NCI-H460 (cell line): ENCODE results near the gene TMEM43. TPM values are rescaled to one million over a fixed set of nuclear protein-coding genes. Genes with fewer than 3 reads are reported as not detected.

Experiments used
- DNase-seq: peaks from one replicate; pipeline ENCODE4 v3.0.0-alpha.2; 2016; ENCODE audit warnings: low read depth; ENCODE audit errors: extremely low read depth
- total RNA-seq: library from RNA; depleted of rRNA; stranded (reverse); fragments of >200 nt; shearing (Covaris generic); gene quantifications from 2 replicates; pipeline ENCODE4 v1.2.3, GENCODE V29; 2014

Gene TMEM43
- total RNA-seq, 1 experiment from 2014 or later: 42.8 TPM

- DNase-seq: no peak
Measured at GRCh38 chr3:14148041-14148985, 23.5 kb downstream of the TMEM43 start.

- no peak for DNase-seq
Measured at GRCh38 chr3:14150078-14150477, 25.2 kb downstream of the TMEM43 start.

GRCh38 chr3:14150491-14151230 is 25.8 kb downstream of the TMEM43 start:
- no peak for DNase-seq

- no peak for DNase-seq
Measured at GRCh38 chr3:14151471-14152083, 26.7 kb downstream of the TMEM43 start.

- no peak for DNase-seq
Measured at GRCh38 chr3:14152233-14152962, 27.5 kb downstream of the TMEM43 start.

GRCh38 chr3:14152963-14153355 is 28.1 kb downstream of the TMEM43 start:
- no peak for DNase-seq

- no peak for DNase-seq
Measured at GRCh38 chr3:14153663-14154062, 28.8 kb downstream of the TMEM43 start.

- no peak for DNase-seq
Measured at GRCh38 chr3:14154276-14154675, 29.4 kb downstream of the TMEM43 start.

- no peak for DNase-seq
Measured at GRCh38 chr3:14154895-14155440, 30.1 kb downstream of the TMEM43 start.

GRCh38 chr3:14156201-14156600 is 31.3 kb downstream of the TMEM43 start:
- no peak for DNase-seq

- DNase-seq: no peak
Measured at GRCh38 chr3:14156843-14157561, 32.1 kb downstream of the TMEM43 start.

- DNase-seq: no peak
Measured at GRCh38 chr3:14157951-14158350, 33.1 kb downstream of the TMEM43 start.

GRCh38 chr3:14158370-14158769 is 33.5 kb downstream of the TMEM43 start:
- DNase-seq: no peak

GRCh38 chr3:14159426-14159825 is 34.6 kb downstream of the TMEM43 start:
- DNase-seq: no peak

- DNase-seq: no peak
Measured at GRCh38 chr3:14161282-14161681, 36.4 kb downstream of the TMEM43 start.

GRCh38 chr3:14162178-14162577 is 37.3 kb downstream of the TMEM43 start:
- DNase-seq: no peak

- no peak for DNase-seq
Measured at GRCh38 chr3:14166877-14167603, 42.2 kb downstream of the TMEM43 start.

- DNase-seq: no peak
Measured at GRCh38 chr3:14169435-14169834, 44.6 kb downstream of the TMEM43 start.

GRCh38 chr3:14169871-14170270 is 45.0 kb downstream of the TMEM43 start:
- peak; percentile 38 for DNase-seq
